HT-29 (cell line): ENCODE results near the gene KISS1R. TPM values are rescaled to one million over a fixed set of nuclear protein-coding genes. Genes with fewer than 3 reads are reported as not detected.

Experiments used
- DNase-seq: peaks from one replicate; pipeline ENCODE4 v3.0.0-alpha.2; 2015; ENCODE audit warnings: low spot score
- total RNA-seq: library from RNA; depleted of rRNA; stranded (reverse); fragments of >200 nt; shearing (Covaris generic); gene quantifications from 2 replicates; pipeline ENCODE4 v1.2.3, GENCODE V29; 2014

KISS1R gene
- total RNA-seq, 1 experiment from 2014 or later = not detected

DNA sequence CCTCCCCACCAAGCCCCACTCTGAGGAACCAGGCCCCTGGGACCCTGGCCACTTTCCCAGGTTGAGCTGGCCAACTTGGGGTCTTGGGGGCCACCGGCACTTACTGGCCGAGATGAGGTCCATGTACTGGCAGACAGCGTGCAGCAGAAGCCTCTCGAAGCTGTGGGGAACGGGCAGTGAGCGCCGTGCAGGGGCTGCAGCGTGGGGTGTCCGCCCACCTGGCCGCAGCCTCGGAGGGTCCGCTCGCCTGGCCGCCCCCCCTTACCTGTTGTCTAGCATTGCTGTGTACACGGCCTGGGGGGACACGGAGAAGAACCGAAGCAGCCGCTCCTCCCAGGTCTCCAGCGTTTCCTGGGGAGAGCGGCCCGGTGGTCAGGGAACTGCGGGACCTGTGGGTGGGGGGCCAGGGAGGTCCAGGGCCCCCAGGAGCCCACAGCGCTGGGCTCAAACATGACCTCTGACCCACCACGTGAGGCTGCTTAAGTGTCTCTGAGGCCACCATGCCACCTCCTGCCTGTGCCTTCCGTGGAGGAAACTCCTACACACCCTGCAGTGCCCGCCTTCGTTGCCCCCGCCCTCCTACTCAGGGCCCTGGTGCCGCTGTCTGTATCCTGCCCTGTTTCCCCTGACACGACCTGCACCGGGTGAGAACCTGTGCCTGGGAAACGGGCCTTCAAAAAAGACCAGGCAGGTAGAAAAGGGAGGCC lies 17.6 kb upstream of the KISS1R start:
- no peak for DNase-seq

DNA sequence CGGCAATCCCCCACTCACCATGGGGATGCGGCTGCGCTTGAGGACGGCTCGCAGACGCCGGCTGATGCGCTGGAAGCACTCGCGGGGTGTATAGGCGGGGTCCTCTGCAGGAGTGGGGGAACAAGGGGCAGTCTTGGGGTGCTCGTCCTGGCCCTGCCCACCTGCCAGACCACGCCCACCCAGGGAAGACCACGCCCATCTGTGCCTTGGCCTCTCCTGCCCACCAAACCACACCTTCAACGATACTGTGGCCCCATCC lies 17.2 kb upstream of the KISS1R start:
- no peak for DNase-seq

DNA sequence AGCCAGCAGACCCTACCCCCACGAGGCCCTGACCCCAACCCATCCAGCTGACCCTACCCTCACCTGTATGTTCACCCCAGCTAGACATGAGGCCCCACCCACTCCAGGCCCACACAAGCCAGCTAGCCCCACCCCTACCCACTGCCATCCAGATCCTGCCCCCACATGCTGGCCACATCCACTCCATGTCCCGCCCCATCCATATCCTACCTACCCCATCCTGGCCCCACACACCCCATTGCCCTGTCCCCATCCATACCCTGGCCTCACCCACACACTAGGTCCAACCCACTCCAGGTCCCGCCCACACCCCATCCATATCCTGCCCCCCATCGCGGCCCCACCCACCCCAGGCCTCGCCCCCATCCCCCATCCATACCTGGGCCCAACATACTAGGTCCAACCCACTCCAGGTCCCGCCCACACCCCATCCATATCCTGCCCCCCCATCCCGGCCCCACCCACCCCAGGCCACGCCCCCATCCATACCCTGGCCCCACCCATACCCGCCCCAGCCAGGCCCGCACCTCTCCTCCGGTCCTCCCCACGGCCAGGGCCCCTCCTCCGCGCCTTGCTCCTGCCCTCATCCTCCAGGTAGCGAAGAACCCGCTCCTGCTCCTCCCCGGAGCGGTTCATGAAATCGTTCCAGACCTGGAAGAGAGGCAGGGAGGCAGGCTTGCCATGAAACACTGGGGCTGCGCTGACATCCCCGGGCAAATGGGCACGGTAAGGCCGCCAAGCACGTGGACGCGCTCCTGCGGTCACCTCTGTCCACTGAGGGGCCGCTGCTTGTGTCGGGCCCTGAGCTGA lies 16.6 kb upstream of the KISS1R start:
- no peak for DNase-seq

DNA sequence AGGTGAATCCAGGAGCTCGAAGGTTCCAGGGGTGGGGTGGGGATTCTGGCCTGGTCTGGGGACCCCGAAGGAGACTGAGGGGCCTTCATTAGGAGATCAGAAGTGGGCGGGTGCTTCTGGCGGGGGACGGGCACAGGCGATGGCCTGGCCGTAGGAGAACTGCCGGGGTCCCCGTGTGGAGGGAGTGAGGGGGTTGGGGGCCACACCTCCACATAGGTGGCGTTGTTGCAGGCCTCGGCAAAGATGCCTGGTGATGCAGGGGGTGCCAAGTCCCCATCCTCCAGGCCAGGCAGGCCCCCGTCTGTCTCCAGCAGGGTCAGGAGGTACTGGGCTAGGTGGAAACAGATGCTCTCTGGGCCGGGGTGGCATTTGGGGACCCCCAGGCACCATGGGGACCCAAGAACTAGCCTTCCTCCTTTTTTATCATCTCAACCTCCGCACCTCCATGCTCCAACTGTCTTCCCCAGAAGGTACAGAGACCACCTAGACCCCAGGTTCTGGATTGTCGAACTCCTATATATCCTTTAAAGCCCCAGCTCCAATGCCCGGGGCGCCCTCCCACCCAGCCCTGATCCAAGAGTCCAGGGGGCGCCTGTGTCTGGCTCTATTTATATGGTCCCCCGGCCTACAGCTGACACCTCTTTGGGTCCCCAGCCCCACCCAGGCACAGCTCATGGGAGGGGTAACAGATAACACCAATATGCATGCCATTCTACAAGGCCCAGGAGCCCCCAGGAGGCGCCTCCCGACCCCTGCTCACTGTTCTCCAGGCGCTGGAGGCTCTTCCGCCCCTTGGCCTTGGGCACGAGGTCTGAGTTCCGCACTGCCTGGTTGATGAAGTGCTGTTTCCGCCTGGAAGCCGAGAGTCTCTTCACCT lies 15.7 kb upstream of the KISS1R start:
- no peak for DNase-seq

DNA sequence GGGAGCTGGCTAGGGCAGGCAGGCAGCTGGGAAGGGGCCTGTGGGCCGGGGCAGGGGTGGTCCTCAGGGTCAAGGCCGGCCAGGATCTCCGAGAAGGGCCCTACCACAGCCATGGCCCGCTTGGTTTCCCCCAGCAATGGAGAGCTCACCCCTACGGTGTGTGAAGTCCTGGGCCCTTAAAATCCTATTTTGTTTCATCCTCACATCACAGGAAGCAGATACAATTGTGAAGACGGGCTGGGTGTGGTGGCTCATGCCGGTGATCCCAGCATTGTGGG lies 15.1 kb upstream of the KISS1R start:
- DNase-seq = no peak

DNA sequence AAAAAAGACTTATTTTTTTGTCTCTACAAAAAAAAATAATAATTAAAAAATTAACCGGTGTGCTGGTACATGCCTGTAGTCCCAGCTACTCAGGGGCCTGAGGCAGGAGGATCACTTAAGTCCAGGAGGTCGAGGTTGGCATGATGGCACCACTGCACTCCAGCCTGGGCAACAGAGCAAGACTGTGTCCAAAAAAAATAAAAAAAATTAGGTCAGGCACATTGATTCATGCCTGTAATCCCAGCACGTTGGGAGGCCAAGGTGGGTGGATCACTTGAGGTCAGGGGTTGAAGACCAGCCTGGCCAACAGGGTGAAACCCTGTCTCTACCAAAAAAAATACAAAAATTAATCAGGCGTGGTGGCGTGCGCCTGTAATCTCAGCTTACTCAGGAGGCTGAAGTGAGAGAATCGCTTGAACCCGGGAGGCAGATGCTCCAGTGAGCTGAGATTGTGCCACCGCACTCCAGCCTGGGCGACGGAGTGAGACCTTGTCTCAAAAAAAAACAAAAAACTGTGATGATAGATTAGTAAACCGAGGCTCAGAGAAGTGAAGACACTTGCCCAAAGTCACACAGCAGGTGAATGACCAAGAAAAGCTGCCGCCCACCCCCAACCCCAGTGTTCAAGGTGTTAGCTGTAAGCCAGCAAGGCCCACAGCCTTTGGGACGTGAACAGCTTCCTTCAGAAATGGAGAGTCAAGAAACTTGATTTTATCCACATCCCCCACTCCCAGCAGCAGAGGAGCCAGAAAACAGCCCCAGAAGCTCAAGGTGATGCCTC lies 14.5 kb upstream of the KISS1R start:
- no peak for DNase-seq

DNA sequence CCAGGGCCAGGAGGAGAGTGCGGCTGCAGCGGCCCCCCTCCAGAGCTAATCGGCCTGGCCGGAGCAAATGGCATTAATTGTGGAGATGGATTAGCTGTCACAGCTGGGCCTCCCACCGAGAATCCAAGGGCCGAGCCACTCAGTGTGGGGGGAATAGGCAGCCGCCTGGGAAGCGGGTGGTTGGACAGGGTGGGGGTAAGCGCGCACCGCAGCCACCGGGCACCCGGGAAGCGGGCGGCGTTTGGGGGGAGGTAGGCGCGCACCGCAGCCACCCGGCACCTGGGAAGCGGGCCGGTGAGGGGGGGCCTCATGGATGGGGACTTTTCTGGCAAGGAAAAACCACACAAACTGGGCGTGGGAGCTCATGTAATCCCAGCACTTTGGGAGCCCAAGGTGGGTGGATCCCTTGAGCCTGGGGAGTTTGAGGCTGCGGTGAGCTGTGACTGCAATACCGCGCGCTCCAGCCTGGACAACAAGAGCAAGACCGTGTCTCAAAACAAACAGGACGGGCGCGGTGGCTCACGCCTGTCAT lies 13.8 kb upstream of the KISS1R start:
- no peak for DNase-seq

DNA sequence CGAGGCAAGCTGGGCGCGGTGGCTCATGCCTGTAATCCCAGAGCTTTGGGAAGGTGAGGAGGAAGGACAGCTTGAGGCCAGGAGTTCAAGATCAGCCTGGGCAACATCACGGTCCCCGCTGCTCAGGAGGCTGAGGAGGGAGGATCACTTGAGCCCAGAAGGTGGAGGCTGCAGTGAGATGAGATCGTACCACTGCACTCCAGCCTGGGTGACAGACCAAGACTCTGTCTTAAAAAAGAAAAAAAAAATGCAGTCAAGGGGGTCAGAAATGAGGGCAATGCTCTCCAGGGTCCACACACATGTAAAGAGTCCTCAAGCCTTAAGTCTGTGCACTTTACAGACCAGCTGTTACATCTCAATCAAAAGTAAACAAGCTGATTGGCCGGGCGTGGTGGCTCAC lies 12.6 kb upstream of the KISS1R start:
- no peak for DNase-seq

DNA sequence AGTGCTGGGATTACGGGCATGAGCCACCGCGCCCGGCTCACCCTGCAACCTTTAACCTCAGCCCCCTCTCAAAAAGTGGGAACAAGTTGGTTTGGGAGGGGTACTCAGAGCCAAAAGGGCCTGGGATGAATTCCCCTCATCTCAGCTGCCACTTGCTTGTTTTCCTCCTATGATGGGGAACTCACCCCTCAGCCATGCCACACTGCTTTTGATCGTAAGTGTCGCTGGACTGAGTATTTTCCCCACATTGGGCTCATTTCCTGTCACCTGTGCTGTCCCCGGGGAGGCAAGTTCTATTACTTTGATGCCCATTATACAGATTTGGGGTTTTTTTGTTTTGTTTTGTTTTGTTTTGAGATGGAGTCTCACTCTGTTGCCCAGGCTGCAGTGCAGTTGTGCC lies 10.7 kb upstream of the KISS1R start:
- DNase-seq = no peak

DNA sequence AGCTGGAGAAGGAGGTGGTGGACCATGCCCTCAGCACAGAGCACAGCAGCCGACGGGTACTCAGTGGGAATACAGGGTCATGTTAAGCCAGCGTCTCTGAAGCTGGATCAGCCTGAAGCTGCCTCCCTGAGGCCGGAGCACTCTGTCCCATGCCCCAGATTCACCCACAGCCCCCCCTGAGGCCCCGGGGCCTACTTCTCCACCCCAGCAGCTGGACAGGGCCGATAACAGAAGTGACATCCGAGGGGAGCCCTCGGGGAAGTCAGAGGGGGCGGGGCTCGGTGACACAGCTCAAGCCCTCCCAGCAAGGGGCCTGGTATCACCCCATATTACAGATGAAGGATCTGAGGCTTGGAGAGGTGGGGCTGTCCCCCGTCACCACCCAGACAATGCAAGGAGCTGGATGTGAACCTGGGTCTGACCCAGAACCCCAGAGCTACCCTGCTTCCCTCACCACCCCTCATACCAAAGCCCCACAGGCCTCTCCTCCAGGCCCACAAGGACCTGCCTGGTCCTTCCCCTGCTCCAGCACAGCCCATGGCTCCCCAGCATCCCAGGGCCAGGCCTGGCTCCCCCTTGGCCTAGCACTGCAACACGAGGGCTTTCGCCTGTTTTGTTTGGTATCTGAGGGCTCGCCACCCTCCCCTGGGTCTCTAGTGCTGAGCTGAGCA lies 9.8 kb upstream of the KISS1R start:
- DNase-seq = no peak

DNA sequence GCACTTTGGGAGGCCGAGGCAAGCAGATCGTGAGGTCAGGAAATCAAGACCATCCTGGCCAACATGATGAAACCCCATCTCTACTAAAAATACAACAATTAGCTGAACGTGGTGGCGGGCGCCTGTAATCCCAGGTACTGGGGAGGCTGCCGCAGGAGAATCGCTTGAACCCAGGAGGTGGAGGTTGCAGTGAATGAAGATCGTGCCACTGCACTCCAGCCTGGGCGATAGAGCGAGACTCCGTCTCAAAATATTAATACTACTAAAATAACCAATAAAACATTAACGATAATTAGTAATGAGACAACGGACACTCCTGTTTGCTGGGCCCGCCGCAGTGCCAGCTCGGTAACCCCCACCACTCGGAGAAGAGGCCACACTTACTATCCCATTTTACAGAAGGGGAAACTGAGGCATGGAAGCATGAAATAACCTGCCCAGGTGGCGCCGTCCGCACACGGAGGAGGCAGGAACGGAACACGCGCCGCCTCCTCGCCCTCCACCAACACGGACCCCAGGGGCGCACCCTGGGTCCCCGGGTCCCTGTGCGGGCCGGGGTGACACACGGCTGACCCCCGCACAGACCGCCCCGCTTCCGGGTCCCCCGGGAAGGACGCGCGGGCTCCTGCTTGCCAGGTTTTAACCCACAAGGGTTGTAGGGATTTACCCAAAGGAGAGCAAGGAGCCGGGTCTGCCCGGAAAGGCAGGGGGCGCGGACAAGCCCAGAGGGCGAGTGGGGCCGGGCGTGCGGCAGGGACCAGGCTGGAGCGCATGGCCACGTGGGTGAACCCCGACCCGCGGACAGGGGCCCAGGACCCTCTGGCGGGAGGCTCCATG lies 5.7 kb upstream of the KISS1R start:
- no peak for DNase-seq

DNA sequence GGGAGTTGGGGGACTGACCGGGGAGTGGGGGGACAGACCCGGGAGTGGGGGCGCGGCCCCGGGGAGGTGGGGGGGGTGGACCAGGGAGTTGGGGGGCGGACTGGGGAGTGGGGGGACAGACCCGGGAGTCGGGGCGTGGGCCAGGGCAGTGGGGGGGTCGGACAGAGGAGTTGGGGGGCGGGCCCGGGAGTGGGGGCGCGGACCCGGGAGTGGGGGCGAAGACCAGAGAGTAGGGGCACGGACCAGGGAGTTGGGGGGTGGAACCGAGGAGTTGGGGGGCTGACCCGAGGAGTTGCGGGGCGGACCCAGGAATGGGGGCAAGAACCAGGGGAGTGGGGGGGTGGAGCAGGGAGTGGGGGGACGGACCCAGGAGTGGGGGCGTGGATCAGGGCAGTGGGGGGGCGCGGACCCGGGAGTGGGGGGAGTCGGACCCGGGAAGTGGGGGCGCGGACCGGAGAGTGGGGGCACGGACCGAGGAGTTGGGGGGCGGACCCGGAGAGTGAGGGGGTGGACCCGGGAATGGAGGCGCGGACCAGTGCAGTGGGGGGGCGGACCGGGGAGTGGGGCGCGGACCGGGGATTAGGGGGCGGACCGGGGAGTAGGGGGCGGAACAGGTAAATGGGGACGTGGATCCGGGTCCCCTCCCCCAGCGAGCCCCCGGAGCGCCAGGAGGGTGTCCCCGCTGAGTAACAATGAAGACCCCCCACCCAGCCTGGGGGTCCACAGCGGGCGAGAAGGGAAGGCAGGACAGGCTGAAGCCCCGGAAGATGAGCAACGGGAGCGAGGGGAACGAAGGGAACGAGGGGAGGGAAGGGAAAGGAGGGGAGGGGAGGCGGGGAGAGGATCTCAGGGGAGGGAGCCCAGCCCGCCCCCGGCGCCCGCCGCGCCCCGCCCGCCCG lies 4.7 kb upstream of the KISS1R start:
- no peak for DNase-seq

DNA sequence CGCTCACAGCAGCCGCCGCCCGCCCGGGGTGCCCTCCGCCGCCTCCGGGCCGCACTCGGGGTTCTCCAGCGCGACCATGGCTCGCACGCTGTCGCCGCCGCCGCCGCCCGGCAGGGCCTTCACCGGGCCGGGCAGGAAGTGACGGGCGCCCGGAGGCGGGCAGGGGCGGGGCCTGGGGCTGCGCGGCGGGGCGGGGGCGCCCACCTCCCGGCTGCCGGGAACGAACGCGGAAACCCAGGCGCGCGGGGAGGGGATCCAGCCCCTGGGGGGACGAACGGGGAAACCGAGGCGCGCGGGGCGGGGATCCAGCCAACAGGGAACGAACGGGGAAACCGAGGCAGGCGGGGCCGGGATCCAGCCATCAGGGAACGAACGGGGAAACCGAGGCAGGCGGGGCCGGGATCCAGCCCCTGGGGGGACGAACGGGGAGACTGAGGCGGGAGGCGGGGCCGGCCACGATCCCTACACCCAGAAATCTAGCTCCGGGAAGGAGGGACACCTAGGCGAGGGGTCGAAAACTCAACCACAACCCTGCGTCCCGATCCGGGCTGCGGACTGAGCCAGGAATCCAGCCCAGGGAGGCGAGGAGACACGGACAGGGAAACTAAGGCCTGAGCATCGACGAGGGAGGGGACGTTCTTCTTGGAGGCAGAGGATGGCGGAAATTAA lies 3.9 kb upstream of the KISS1R start, which contains the start of gene R3HDM4:
Gene R3HDM4 (minus strand): TSS at position 140 of the 669 bp plus-strand sequence. CDS start 62 bp downstream, at position 78.
- DNase-seq = no peak

DNA sequence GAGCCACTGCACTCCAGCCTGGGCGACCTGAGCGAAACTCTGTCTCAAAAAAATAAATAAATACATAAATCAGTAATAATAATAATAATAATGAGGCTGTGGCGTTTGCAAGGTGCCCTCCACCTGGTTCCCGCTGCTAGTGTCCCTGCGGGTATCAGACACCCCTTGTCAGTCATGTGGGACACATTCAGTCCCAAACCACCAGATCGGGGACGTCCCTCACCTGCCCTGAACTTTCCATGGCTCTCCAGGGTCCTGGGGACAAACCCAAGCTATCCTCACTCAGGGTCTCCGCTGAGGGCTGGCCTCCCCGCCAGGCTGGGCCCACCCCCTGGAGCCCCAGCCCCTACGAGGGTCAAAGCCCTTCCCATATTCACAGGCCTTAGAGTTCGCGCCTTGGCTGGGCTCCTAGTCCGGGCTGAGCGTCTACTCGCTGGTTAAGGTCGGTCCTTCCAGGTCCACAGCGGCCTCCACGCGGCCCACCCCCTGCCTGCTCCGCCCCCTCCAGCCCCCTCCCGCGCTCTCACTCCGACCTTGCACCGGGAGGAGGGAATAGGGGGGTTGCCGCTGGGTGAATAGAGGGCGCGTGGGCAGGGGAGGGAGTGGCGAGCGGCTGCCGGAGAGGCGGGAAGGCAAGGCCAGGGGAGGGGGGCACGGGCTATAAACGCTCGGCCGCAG lies 349 bp upstream of the KISS1R start:
- no peak for DNase-seq

DNA sequence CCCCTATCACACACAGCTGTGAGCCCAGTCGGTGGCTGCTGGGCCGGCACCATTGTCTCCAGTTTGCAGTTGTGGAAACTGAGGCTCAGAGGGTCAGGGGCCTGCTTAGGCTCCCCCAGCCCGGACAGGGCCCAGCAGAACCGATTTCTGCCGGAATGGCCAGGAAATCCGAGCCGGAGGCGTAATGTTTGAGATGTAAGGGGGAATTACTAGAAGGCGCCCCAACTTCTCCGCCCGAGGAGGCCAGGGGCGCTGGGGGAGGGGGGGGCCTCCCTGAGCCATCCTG lies 962 bp downstream of the KISS1R start:
- no peak for DNase-seq

DNA sequence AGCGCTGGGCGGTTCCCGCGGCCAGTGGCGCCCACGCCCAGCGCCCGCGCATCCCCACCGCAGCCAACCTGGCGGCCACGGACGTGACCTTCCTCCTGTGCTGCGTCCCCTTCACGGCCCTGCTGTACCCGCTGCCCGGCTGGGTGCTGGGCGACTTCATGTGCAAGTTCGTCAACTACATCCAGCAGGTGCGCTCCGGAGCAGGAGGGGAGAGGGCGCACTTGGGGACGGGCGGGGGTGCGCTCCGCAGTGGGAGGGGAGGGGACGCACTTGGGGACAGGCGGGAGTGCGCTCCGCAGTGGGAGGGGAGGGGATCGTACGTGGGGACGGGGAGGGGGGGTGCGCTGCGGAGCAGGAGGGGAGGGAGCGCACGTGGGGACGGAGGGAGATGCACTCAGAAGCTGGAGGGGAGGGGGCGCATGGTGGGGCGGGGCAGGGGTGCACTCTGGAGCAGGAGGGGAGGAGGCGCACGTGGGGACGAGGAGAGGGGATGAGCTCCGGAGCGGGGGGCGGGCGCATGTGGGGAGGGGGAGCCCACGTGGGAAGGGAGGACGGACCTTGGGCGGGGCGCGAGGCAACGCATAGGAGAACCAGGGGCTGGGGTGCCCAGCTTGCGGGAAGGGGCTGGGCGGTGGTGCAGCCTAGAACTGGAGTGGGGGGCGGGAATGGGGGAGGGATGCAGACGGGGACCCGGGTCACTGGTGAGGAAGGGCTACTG lies 1.5 kb downstream of the KISS1R start:
- no peak for DNase-seq
